Colon (tissue), 2 donors: ENCODE measurements around the gene SETD1A.
"Not testable (repeated sequence)": the region's sequence is repeated elsewhere in the genome, so short reads cannot be mapped to it uniquely, and the experiment has no call there.

Source experiments
- FAIRE-seq: peaks from 2 replicates; lab custom pipeline; 2012; peaks lifted over from hg19 to GRCh38; lab: Jason Lieb, UNC
- donor health status: control.
- donor health status: control.

Gene SETD1A

DNA sequence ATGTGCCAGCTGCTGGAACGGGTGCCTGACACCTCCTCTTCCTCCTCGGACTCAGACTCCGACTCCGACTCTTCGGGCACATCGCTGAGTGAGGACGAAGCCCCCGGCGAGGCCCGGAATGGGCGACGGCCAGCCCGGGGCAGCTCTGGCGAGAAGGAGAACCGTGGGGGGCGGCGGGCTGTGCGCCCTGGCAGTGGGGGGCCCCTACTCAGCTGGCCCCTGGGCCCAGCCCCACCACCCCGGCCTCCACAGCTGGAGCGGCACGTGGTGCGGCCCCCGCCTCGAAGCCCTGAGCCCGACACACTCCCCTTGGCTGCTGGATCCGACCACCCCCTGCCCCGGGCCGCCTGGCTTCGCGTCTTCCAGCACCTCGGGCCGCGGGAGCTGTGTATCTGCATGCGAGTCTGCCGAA is 27.4 kb upstream of the SETD1A start:
- FAIRE-seq = no peak

DNA sequence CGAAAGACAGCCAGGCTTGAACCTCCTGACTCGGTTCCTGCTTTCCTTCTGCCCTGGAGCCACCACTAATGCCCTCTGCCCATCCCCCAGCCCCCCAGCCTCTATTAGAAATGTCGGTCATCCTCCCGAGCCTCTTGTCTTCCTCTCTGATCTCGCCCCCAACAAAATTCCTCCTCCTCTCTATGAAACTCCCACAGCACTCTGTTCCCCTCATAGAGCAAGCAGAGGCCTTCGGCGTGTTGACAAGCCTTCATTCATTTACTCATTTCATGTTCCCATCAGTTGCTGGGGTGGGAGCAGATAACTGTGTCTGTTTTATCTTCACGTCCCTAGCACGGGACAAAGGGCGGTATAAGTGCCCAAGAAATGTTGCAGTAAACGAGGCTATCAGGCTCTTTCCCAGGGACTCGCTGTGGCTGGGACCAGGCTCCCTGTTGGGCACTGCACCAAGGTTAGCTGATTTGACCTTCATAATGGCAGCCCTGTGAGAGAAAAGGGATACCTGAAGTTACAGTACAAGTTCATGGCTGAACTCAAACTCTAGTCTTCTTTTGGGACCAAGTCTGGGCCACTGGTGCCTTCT is 26.4 kb upstream of the SETD1A start:
- FAIRE-seq = no peak

DNA sequence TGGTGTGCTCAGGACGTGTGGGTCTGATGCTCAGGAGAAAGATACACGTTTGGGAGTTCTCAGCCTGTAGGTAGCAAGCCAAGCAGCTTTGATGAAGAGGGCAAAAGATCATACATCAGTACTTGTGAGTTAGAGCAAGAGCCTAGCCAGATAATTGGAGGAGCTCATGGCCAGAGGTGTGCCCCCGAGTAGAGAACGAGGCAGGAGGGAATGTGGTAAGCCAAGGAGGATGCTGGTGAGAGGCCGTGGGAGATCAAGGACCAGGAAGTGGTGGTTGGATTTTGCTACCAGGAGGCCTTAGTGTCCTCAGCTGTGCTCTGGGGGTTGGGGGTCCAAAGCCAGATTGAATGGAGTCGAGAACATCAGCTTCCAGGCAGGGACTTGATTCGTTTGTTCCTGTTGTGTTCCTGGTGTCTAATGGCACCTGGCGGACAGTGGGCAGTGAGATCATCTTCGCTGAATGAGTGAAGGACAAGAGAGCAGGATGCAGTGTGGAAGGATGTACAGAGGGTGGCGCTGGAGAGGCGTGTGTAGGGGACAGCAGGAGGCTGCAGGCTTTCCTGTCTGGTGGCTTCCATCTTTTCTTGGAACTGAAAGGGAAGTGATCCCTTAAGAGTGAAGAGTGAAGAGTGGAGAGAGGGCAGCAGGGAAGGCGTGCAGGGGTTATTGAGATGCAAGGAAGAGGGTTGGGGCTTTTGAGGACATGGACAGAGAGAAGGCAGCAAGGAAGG is 22.6 kb upstream of the SETD1A start:
- no peak for FAIRE-seq

DNA sequence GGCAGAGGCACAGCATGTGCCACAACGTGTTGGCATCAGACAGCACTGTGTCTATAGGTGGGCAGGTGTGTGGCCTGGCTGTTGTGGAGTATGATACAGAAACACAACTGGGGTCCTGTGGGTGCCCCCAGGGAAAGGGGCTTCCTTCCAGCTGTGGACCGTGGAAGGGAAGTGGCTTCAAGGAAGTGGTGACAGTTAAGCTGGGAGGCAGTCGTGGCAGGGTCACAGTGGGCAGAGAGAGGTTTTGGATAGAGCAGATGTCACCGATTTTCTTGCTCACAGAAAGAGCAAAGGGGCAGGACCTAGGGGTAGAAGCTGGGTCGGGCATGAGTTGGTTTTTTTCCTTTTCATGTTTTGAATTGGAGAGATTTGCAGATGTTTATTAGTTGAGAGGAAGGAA is 19.9 kb upstream of the SETD1A start:
- no peak for FAIRE-seq

DNA sequence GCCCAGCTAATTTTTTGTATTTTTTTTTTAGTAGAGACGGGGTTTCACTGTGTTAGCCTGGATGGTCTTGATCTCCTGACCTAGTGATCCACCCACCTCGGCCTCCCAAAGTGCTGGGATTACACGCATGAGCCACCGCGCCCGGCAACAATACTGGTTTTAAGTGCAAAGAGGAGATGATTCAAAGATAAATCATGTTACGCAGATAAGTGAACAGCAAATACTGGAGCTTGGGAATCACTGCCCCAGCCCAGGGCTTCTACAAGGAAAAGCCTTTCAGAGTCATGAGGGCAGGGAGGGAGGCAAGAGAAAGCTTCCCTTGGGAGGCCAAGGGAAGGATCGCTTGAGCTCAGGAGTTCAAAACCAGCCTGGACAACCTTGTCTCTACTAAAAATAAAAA is 18.0 kb upstream of the SETD1A start:
- not testable (repeated sequence) for FAIRE-seq

DNA sequence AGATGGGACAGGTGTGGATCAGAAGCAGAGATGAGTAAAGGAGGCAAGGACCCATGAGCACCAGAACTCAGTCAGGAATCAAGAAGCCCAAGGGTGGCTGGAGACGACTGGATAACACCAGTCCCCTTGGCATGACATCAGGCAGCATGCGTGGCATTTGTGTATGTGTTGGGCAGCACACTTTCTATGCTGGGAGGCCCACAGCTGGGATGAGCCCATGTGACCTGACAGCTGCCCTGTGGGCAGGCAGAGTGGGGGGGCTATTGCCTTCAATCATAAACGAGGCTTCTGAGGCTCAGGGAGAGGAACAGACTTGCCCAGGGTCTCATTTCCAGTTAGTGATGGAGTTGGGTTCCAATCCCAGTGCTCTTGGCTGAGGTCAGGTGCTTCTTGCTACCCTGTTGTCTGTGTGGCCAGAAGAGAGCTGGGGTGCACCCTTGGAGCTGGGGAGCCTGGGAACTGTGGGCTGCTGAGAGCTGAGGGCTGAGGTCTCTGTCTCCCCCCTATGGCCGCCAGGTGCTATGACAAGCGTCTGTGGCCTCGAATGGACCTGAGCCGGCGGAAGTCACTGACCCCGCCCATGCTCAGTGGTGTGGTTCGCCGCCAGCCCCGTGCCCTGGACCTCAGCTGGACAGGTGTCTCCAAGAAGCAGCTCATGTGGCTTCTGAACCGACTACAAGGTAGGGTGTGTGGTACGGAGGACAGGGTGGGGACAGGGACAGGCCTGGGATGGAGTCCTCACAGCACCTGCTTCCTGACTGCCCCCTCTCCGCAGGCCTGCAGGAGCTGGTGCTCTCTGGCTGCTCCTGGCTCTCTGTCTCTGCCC is 15.7 kb upstream of the SETD1A start:
- FAIRE-seq = no peak

DNA sequence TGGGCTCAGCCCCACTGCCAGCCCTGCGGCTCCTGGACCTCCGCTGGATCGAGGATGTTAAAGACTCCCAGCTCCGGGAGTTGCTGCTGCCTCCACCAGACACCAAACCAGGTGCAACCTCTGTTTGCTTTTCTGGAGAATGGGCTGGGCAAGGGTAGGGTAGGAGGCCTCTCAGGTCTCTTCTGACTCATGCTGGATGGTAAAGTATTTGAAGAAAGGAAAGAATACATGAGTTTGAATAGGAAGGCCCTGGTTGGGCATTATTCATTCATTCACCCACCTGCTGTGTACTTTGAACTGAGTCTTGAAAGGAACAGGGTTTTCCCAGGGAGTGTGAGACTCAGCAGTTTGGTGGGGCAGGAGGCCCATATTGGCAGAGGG is 15.1 kb upstream of the SETD1A start:
- FAIRE-seq = no peak

DNA sequence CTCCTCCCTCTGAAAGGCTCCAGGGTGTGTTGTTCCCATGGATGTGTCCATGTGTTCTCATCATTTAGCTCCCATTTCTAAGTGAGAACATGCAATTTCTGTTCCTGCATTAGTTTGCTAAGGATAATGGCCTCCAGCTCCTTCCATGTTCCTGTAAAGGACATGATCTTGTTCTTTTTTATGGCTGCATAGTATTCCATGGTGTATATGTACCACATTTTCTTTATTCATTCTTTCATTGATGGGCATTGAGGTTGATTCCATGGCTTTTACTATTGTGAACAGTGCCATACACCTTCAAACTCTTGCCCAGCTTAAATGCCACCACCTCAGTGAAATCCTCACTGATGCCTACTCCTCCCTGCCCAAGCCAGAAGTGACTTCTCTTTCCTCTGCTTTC is 13.2 kb upstream of the SETD1A start:
- no peak for FAIRE-seq

DNA sequence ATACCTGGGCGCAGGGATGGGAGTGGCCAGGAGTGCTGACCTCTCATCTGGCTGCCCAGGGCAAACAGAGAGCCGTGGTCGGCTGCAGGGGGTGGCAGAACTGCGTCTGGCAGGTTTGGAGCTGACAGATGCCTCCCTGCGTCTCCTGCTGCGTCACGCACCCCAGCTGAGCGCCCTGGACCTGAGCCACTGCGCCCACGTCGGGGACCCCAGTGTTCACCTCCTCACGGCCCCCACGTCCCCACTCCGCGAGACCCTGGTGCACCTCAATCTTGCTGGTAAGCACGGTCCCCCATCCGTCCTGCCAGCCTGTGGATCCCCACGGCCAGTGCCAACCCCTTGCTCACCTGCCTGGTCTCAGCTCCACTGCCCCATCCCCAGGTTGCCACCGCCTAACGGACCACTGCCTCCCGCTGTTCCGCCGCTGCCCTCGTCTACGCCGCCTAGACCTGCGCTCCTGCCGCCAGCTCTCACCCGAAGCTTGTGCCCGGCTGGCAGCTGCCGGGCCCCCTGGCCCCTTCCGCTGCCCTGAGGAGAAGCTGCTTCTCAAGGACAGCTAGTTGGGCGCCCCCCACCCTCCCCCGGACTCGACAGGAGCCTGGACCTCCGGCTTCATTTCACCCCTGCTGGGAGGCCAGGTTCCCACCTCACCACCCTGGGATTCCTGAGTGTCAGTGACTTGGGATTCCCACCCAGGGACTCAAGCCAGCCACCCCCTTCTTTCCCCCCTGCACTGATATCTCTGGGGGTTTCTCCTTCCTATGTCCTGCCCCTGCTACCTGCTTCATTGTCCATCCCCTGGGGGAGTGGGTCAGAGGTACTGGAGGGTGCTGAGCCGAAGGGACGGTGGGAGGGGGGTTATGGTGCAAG is 10.6 kb upstream of the SETD1A start:
- FAIRE-seq = no peak

DNA sequence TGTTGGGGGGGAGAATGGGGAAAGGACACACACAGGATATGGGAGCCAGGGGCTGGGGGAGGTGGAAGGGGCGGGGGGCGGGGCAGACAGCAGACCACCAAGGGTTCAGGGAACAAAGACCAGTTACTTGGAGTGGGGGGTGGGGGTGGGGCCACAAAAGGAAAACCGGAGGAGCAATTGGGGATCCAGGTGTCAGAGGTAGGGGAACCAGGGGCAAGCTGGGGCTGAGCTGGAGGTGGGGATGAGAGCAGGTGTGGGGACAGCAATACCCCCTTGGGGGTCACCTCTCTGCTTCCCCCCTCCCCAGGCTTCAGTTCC is 10.1 kb upstream of the SETD1A start:
- no peak for FAIRE-seq

DNA sequence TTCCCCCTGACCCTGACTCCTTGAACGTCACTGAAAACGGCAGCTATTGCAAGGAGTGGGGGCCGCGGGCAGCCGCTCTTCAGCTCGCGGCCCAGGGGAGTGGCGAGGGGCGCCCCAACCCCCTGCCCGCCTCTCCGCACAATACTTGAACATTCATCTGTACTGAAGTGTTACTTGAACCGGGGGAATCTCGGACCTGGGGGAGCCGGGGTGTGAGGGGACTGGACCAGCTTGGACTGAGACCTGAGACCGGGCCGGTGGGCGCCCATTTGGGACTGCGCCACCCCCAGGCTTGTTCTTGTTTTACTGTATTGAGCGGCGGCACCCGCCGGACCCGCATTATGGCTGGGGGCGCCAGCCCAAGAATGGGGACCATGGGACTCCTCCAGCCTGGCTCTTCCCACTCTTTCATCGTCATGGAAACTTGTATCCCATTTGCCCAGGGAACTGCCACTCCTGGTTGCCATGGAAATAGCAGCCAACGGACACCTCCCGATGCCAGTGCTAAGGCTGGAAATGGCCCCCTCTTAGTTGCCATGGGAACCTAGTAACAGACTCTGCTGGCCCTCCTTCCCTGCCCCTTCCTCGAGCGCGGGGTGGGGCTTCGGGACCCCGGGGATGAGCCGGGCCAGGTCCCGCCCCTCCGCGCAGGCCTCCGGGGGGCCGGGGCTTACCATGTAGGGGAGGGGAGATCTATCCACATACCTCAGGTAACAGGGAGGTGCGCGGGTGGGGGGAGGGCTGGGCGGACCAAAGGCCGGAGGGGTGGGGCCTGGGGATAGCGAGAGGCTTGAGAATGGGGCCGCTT is 9.5 kb upstream of the SETD1A start:
- no peak for FAIRE-seq

DNA sequence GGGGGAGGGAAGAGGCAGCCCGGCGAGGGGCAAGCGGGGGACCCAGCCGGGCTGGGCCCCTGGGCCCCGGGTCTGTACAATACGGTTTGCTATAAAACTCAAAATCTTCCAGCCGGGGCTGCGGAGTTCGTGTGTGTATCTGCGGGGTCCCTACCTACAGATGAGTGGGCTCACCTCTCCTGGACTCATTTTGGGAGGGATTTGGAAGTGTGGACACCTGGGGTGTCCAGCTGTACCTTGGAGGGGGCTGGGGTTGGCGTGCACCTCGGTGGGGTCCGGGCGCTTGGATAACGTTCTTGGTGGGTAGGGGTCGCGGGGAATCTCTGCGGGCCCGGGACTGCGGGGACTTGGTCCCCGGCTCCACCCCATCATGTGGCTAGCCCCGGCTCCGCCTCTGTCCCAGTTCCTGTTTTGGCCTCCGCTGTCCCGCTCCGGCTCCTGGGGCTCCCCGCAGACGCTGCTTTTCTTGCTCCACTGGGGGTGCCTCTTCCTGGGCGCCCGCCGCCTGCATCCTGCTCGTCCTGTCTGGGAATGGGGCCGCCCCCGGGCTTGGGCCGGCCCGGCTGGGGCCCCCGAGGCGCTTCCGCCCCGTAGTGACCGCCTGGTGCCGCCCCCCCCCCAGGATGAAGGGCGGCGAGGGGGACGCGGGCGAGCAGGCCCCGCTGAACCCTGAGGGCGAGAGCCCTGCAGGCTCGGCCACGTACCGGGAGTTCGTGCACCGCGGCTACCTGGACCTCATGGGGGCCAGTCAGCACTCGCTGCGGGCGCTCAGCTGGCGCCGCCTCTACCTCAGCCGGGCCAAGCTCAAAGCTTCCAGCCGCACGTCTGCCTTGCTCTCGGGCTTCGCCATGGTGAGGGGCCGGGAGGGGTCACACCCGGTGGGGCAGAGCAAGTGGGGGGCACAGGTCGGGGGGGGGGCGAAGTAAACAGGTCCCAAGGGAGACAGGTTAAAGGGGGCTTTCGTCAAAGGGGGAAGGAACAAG is 8.6 kb upstream of the SETD1A start, which contains the start of gene ORAI3:
Gene ORAI3, plus strand, starts transcription at position 402 of the 983 bp plus-strand sequence. Its CDS starts 222 bp downstream, at position 624.
- FAIRE-seq = no peak

DNA sequence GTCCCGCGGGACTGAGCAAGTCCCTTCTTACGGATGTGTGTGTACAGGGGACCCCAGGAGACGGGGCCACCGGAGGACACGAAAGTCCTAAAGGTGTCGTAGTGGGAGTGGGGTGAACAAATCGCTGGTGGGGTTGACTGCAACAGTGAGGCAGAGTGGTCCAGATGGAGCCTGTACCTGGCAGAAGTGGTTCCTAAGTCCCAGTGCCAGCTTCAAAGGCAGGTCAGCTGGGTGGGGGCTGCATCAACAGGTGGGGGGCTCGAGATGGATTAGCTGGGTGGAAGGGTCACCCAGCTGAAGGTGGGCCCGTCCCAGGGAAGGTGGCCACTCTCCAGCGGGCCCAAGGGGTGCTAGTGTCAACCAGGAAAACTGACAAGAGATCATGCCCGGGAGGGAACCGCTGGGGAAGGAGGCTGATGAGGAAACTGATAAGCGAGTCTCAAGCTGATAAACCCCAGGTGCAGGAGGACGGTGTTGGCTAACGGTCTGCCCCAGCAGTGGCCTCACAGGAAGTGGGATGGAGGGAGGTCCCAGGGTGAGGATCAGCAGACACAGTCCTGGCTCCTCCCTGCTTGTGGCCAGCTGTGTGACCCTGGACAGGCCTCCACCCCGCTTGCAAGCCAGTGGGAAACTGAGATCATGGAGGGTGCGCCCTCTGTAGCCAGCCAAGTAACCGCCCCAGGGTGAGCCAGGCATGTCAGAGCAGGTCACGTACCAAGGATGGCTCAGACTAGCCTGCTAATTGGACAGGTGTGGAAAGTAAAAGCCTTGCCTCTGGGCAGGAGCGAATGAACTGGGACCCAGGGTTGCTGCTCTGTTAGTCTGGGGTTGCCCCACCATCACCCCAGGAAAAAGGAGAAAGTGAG is 7.7 kb upstream of the SETD1A start:
- FAIRE-seq = no peak

DNA sequence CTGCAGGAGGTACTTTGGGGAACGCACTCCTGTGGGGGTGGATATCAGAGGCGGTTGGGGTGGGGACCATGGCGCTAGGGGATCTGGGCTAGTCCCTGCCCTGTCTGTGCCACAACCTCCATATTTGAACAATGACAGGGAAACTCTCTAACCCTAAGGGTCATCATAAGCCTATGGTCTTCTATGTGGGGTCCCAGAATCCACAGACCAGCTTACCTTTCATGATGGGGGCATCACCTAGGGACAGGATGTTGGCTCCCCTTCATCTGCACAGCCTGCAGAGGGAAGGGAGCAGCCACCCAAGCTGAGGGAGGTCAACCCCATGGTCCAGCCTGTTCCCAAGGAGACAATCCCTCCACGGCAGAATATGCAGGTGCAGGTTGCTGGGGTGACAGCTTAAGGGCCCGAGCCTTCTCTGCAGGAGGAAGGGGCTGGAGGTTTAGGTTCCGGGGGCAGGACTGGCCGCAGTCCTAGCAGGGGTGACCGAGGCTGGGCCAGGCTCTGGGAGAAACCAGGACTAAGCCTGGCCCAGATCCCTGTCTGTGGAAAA is 7.0 kb upstream of the SETD1A start:
- FAIRE-seq = no peak

DNA sequence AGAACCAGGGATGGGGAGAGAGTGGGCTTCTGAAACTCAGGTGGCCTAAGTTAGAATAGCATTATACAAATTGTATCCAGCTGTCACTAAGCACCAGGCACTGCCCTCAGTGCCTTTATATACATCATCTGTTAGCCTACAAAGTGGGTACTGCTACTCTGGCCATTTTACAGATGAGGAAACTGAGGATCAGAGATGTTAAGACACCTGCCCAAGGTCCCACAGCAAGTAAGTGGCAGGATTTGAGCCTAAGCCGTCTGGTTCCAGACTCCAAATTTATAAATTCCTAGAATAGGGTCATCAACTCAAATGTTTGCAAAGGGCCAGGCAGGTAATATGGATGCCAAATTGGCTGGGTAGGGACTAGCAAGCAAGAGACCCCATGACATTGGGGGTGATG is 6.4 kb upstream of the SETD1A start:
- FAIRE-seq = no peak

DNA sequence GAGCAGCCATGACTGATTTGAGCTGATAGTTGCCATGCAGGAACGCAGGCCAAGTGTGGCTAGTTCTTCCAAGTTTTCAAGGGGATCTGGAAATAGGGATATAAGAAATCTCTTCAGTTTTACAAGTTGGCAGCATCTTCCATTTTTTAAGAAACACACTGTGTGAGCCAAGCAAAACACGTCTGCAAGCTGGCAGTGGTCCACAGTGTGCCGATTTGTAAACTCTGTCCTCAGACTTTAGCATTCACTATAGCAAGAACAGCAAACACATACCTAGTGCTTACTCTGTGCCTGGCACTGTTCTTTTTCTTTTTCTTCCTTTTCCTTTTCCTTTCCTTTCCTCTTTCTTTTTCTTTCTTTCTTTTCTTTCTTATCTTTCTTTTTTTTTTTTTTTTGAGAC is 5.8 kb upstream of the SETD1A start:
- no peak for FAIRE-seq

DNA sequence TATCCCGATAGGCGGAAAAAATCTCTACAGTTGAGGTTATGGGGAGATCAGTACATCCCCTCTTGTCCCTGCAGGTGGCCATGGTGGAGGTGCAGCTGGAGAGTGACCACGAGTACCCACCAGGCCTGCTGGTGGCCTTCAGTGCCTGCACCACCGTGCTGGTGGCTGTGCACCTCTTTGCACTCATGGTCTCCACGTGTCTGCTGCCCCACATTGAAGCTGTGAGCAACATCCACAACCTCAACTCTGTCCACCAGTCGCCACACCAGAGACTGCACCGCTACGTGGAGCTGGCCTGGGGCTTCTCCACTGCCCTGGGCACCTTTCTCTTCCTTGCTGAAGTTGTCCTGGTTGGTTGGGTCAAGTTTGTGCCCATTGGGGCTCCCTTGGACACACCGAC is 4.4 kb upstream of the SETD1A start:
- no peak for FAIRE-seq

DNA sequence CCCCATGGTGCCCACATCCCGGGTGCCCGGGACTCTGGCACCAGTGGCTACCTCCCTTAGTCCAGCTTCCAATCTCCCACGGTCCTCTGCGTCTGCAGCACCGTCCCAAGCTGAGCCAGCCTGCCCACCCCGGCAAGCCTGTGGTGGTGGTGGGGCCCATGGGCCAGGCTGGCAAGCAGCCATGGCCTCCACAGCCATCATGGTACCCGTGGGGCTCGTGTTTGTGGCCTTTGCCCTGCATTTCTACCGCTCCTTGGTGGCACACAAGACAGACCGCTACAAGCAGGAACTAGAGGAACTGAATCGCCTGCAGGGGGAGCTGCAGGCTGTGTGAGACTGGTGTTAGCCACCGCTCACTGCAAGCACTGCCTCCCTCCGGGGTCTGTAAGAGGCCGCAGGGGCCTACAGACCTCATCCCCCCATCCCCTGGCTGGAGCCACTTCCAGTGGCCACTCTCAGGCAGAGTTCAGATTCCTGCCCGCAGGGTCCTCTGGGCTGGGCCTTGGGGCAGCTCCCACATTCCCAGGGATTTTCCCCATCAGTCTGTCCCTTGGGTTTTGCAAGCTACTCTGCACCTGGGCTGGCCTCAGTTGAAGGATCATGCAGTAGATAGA is 3.9 kb upstream of the SETD1A start:
- FAIRE-seq = no peak

DNA sequence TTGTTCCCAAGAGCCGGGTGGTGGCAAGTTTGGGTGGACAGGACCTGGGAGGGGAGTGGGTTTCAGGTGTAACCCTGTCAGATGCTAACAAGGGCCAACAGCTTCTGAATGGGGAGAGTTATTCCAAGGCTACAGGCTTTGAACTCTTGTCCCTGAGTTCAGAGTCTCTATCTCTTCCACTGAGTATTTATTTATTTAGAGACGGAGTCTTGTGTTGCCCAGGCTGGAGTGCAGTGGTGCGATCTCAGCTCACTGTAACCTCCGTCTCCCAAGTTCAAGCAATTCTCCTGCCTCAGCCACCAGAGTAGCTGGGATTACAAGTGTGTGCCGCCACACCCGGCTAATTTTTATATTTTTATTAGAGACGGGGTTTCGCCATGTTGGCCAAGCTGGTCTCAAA is 2.6 kb upstream of the SETD1A start:
- no peak for FAIRE-seq
